Smooth muscle cell (in vitro differentiated cells): ENCODE data around the gene CMYA5. TPM values are rescaled to one million over a fixed set of nuclear protein-coding genes. Genes with fewer than 3 reads are reported as not detected.

ENCODE experiments used
- DNase-seq: peaks from one replicate; lab custom pipeline; 2025; ENCODE audit not compliant: unreplicated experiment; lab: John Stamatoyannopoulos, UW
- H2AFZ ChIP-seq: fragments of 200-600 bp; sonication (generic); 2 replicates; pipeline ENCODE4 v1.6.0; 2016; ENCODE audit warnings: antibody characterized with exemption, low read depth, mild to moderate bottlenecking
- H3F3A ChIP-seq: fragments of 200-600 bp; sonication (generic); 2 replicates; pipeline ENCODE4 v1.6.0; 2017; ENCODE audit warnings: antibody characterized with exemption, low read depth
- H3K27ac ChIP-seq: fragments of 200-600 bp; sonication (generic); 2 replicates; pipeline ENCODE4 v1.5.1; 2016; ENCODE audit warnings: low read depth, mild to moderate bottlenecking
- H3K27me3 ChIP-seq: fragments of 200-600 bp; sonication (generic); 2 replicates; pipeline ENCODE4 v1.6.1; 2016; ENCODE audit warnings: low read depth, mild to moderate bottlenecking
- H3K36me3 ChIP-seq: fragments of 200-600 bp; sonication (generic); 2 replicates; pipeline ENCODE4 v1.5.1; 2016; ENCODE audit warnings: low read depth
- H3K4me1 ChIP-seq: fragments of 200-600 bp; sonication (generic); 2 replicates; pipeline ENCODE4 v1.5.1; 2016; ENCODE audit warnings: low read depth
- H3K4me2 ChIP-seq: fragments of 200-600 bp; sonication (generic); 2 replicates; pipeline ENCODE4 v1.6.0; 2016; ENCODE audit warnings: mild to moderate bottlenecking
- H3K4me3 ChIP-seq: fragments of 200-600 bp; sonication (generic); 2 replicates; pipeline ENCODE4 v1.5.1; 2016; ENCODE audit warnings: mild to moderate bottlenecking
- H3K79me2 ChIP-seq: fragments of 200-600 bp; sonication (generic); 2 replicates; pipeline ENCODE4 v1.6.0; 2016; ENCODE audit warnings: low read depth, mild to moderate bottlenecking
- H3K9ac ChIP-seq: fragments of 200-600 bp; sonication (generic); 2 replicates; pipeline ENCODE4 v1.6.0; 2016; ENCODE audit warnings: low read depth
- H3K9me3 ChIP-seq: fragments of 200-600 bp; sonication (generic); replicated peaks from 2 replicates; pipeline ENCODE4 v1.5.1; 2016; ENCODE audit warnings: low read depth
- H4K20me1 ChIP-seq: fragments of 200-600 bp; sonication (generic); 2 replicates; pipeline ENCODE4 v1.6.0; 2016; ENCODE audit warnings: low read depth
- WGBS: methylation state at CpG from one replicate; pipeline ENCODE4 v1.1.7; 2016; ENCODE audit warnings: low lambda C conversion rate; 5-methylcytosine and 5-hydroxymethylcytosine counted together
- polyA plus RNA-seq: library from polyadenylated mRNA; unstranded; fragments of >200 nt; fragmentation: Nextera tagmentation; extraction: Ambion mirVana; gene quantifications from 2 replicates; pipeline ENCODE4 v1.2.1, GENCODE V29; 2016
- total RNA-seq: library from RNA; depleted of rRNA; stranded (reverse); fragments of >200 nt; gene quantifications from 2 replicates; pipeline ENCODE4 v1.2.3, GENCODE V29; 2014
- TF ChIP-seq, protein P1 (sequence below): fragments of 200-600 bp; sonication (generic); IDR thresholded peaks from 2 replicates; pipeline ENCODE4 v1.5.1; 2017; ENCODE audit warnings: borderline replicate concordance, mild to moderate bottlenecking, antibody characterized with exemption; ENCODE audit not compliant: insufficient read depth, poor library complexity, severe bottlenecking

The CMYA5 gene
- total and polyA plus RNA-seq, 2 experiments from 2014 or later, result 0.31 to 1.9 TPM

DNA sequence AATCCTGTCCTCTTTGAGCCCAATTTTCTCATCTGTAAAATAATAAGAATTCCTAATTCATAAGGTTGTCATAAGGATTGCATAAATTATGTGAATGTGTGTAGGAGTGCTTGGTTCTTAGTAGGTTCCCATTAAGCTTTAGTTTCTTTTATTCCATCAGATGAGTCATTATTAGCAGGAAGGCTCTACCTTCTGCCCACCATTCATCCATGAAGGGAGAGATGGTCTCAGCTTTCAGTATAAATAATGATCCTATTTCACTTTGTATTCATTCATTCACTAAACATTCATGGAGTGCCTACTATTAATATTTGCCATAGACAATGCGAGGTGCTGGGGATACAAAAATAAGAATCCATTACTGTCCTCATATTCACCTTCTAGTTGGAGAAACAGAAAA lies 3.0 kb downstream of the CMYA5 start:
- Histone ChIP-seq H3K79me2 (no peaks in the 10 kb centered on the region), H3K27me3 (no peaks in the 10 kb centered on the region), H3K4me3 (no peak overlapping the region), H2AFZ (no peak overlapping the region), H4K20me1 (no peaks in the 10 kb centered on the region), H3K36me3 (no peaks in the 10 kb centered on the region), H3K4me1 (peaks cover 8% of the 10 kb centered on the region), H3F3A (no peaks in the 10 kb centered on the region), H3K4me2 (no peak overlapping the region), H3K9ac (no peak overlapping the region), H3K27ac (no peak overlapping the region), H3K9me3 (no peaks in the 10 kb centered on the region)
- no peak for DNase-seq
- TF ChIP-seq, protein P1, sequence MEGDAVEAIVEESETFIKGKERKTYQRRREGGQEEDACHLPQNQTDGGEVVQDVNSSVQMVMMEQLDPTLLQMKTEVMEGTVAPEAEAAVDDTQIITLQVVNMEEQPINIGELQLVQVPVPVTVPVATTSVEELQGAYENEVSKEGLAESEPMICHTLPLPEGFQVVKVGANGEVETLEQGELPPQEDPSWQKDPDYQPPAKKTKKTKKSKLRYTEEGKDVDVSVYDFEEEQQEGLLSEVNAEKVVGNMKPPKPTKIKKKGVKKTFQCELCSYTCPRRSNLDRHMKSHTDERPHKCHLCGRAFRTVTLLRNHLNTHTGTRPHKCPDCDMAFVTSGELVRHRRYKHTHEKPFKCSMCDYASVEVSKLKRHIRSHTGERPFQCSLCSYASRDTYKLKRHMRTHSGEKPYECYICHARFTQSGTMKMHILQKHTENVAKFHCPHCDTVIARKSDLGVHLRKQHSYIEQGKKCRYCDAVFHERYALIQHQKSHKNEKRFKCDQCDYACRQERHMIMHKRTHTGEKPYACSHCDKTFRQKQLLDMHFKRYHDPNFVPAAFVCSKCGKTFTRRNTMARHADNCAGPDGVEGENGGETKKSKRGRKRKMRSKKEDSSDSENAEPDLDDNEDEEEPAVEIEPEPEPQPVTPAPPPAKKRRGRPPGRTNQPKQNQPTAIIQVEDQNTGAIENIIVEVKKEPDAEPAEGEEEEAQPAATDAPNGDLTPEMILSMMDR, result no peak
- 100% methylated on average over 1 of the region's 1 CpG for WGBS

- Histone ChIP-seq H3F3A (no peaks in the 10 kb centered on the region), H3K9me3 (no peaks in the 10 kb centered on the region), H3K4me2 (no peak overlapping the region), H3K27ac (no peak overlapping the region), H3K4me1 (peaks cover 7% of the 10 kb centered on the region), H2AFZ (no peak overlapping the region), H3K27me3 (no peaks in the 10 kb centered on the region), H3K9ac (no peak overlapping the region), H3K36me3 (no peaks in the 10 kb centered on the region), H4K20me1 (no peaks in the 10 kb centered on the region), H3K4me3 (no peak overlapping the region), H3K79me2 (no peaks in the 10 kb centered on the region)
- 93% methylated on average over 1 of the region's 1 CpG for WGBS
- DNase-seq, result no peak
- TF ChIP-seq, protein P1, result no peak
Observed at GRCh38 chr5:79694183-79694582, 4.5 kb downstream of the CMYA5 start.

DNA sequence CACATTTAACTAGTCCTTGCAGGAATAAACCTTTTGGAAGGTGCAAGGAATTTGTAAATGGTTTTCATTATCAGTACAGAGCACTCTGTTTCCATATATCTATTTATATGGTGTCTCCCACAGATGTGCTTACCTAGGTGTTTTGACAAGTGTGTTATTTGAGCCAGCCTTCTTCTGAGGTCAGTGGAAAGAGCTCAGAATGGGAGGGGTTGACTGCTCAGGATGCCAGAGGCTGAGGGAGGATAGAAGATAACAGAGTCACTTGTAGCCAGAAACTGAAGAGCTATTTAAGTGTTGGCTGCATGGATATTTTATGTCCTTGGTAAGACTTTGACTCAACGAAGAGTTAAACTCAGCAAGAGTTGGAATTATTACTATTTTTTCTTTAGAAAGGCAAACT lies 5.0 kb downstream of the CMYA5 start:
- Histone ChIP-seq H3F3A (no peaks in the 10 kb centered on the region), H3K4me2 (no peak overlapping the region), H4K20me1 (no peaks in the 10 kb centered on the region), H3K27me3 (no peaks in the 10 kb centered on the region), H2AFZ (no peak overlapping the region), H3K9me3 (no peaks in the 10 kb centered on the region), H3K9ac (no peak overlapping the region), H3K79me2 (no peaks in the 10 kb centered on the region), H3K4me3 (no peak overlapping the region), H3K4me1 (peaks cover 4% of the 10 kb centered on the region), H3K27ac (no peak overlapping the region), H3K36me3 (no peaks in the 10 kb centered on the region)
- no peak for DNase-seq
- 44% methylated on average over 1 of the region's 1 CpG for WGBS
- TF ChIP-seq, protein P1, result no peak

- Histone ChIP-seq H3F3A (no peaks in the 10 kb centered on the region), H4K20me1 (no peaks in the 10 kb centered on the region), H3K4me2 (no peak overlapping the region), H3K9me3 (no peaks in the 10 kb centered on the region), H3K79me2 (no peaks in the 10 kb centered on the region), H3K27ac (no peak overlapping the region), H3K36me3 (no peaks in the 10 kb centered on the region), H3K9ac (no peak overlapping the region), H3K27me3 (no peaks in the 10 kb centered on the region), H3K4me3 (no peak overlapping the region), H3K4me1 (peaks cover 4% of the 10 kb centered on the region), H2AFZ (no peak overlapping the region)
- TF ChIP-seq, protein P1, result no peak
- 97% methylated on average over 1 of the region's 1 CpG for WGBS
- DNase-seq, result no peak
Observed at GRCh38 chr5:79695526-79695925, 5.9 kb downstream of the CMYA5 start.
